Inferior parietal cortex (tissue), 1 donor: ENCODE measurements around the gene ANKS3.

Experiments used
- DNase-seq: peaks from one replicate; pipeline ENCODE4 v3.0.0-alpha.2; 2016; ENCODE audit errors: extremely low spot score

ANKS3 gene

DNA sequence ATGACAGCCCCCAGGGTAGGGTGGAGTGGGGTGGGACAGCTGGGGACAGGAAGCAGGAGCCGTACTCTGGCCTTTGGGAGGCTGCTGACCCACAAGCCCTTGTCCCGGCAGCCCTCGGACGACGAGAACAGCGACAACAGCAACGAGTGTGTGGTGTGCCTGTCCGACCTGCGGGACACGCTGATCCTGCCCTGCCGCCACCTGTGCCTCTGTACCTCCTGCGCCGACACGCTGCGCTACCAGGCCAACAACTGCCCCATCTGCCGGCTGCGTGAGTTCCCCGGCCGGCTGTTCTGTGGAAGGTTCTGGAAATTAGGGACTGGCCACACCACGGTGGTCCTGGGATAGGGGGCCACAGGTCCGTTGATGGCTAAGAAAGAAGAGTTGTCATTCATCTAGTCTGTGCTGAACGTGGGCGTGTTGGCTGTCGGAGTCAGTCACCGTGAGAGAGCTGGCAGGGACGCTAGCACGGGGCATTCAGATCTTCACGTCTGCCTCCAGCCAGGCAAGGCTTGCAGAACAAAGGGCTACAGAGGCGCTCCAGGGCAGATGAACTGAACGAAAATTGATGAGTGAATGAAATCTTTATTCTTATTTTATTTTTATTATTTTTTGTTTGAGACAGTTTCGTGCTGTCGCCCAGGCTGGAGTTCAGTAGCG lies 60.6 kb downstream of the ANKS3 start:
- no peak for DNase-seq

DNA sequence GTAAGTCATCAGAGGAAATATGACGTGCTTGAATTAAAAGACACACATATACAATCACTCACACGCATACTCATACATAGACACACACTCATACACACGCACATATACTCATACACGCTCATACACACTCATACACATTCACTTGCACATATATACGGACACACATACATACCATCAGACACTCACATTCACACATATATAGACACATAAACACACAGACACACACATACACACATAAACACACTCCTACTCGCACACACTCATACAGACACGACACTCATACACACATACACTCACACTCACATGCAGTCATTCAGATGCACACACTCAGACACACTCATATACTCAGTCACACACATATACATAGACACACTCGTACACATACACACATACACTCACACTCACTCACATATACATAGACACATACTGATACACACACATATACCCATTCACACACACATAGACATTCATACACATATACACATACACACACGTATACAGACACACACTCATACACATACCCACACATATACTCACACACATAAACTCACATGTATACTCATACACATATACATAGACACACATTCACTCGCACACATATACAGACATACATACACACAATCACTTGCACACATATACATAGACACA lies 65.6 kb downstream of the ANKS3 start:
- no peak for DNase-seq

DNA sequence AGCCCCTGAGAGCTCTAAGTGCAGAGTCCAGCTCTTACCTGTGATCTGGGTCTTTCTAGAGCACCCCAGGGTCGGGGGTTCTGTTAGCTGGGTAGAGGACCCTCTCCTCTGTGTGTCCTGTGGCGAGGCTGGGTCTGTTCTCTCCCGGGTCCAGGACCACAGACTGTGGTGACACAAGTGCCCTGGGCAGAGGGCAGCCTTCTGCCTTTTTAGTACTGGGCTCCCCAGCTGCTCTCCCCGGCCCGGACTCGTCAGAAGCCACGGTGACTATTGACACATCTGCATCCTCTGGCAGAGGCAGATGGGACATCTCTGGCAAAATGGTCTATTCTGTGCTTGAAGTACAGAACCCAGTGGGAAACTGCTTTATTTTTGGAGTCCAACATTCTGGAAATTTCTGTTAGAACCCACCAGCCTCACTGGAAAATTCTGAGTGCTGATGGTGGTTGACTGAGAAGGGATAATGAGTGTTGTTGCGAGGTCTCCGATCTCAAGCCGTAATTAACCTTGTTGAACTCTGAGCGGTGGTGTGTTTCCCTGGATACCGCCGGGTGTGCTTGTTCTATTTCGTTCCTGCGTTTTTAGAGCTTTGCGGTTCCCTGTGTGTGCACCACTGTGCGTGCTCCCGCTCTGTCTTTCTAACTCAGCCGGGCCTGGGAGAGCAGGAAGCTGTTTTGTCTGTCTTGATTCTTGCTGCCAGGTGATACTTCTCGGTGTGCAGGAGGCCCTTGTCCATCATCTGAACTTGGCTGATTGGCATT lies 66.7 kb downstream of the ANKS3 start:
- no peak for DNase-seq

DNA sequence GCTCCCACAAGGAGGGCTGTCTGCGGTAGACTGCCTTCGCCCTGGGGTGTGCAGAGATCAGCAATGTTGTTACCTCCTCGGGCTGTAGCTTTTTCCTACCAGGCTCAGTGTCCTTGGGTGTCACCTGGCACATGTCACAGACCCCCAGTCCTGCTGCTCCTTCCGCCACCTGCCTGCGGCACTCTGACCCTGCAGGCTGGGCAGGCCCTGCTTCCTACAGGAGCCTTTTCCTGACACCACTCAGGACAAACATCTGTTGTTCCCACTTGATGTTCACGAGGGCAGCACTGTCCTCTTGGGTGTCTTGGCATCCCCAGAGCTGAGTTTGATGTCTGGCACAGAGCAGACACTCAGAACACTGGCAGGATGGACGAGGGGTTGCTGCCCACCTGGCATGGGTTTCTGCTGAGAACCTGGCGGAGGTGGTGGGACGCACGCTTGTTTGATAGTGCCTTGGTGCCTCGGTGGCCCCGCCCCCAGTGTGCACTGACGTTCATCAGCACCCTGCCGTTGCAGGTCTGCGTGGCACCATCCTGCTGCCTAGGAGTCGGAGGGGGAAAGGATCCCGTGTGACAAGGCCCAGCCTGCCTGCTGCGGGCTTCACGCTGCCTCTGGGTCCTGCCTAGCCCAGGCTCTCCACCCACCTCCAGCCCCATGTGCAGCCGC lies 67.4 kb downstream of the ANKS3 start:
- no peak for DNase-seq

DNA sequence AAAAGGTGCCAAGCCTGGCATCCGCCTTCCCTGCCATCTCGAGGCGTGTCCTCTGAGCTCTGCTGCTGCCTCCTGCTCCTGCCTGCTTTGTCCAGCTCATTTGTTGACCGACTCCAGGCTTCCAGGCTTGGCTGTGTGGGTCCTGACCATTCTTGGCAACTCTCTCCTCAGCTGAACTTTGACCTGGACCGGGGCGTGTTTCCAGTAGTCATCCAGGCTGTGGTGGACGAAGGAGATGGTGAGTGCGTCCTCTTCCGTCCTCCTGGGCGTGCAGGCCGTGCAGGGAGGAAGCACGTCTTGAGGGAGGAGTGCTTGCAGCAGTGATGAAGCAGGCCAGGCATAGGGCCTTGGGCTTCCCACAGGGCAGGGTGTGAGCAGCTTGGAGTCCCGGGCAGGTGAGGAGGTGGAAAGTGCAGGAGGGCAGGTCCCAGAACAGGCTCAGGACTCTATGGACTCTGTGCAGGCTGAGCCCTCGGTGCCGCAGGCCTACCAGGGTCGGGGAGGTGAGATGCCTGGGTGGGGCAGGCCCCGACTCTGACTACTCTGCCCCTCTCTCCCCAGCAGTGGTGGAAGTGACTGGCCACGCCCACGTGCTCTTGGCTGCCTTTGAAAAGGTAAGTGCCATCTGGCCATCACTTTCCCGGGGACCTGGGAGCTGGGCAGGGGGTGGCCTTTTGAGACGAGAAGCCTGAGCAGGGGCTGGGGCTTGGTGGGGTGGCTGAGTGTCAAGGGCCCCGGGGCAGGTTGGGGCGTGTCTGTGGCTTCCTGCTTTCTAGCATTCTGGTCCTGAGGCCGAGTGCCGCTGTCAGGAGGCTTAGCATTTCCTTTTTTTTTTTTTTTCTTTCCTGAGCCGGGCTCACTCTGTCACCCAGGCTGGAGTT lies 69.3 kb downstream of the ANKS3 start:
- no peak for DNase-seq

DNA sequence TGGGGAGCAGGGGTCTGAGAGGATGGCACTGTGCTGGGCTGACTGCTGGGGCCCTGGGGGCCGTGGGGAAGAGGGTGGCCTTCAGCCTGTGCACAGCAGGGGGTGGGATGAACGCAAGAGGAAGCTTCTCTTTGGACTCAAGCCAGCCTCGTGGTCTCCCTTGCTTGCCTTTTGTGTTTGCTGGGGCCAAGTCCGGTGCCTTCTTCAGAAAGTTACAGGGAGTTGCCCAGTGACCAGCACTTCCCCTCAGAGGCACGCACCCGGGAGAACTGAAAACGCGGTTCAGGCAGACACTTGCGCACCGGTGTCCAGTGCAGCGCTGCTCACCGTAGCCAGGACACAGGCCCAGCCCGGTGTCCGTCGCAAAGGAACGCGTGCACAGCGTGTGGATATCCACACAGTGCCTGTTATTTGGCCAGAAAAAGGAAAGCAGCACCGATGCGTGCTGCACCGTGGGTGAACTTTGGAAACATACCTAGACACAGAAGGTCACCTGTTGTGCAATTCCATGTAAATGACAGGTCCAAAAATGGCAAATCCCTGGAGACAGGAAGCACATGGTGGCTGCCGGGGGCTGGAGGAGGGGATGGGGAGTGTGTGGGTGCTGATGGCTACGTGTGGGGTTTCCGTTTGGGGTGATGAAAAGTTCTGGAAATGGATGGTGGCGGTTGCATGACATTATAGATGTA lies 70.2 kb downstream of the ANKS3 start:
- DNase-seq = no peak

DNA sequence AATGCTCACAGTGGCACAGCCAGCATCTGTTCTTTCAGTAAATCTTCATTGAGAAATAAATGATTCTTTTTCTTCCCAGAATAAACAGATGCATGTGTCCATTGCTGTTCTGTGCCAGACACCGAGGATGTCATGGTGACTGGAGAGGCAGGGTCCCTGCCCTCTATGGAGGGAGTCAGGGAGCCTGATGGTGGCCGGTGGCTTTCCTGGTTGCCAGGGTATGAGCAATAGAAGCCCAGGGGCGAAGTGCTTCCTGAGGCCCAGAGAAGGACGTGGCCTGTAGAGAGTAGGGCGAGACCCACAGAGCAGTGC lies 70.7 kb downstream of the ANKS3 start:
- no peak for DNase-seq

DNA sequence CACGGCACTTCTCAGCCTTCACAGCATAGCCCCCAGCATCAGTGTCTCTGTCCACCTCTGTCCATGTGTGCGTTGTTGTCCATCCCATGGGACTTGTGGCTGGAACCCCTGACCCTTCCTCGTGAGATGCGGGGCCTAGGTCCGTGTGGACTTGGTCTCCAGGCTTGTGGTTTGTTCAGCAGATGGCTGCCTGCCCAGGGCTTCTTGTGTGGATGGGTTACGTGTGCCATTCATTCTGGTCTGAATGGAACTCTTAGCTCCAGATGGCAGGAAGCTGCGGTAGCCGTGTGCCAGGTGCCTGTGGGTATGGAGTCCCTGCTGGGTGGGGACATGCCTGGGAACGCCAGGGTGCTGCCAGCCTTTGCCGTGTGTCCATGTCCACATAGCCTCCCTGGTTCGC lies 72.4 kb downstream of the ANKS3 start:
- DNase-seq = no peak

DNA sequence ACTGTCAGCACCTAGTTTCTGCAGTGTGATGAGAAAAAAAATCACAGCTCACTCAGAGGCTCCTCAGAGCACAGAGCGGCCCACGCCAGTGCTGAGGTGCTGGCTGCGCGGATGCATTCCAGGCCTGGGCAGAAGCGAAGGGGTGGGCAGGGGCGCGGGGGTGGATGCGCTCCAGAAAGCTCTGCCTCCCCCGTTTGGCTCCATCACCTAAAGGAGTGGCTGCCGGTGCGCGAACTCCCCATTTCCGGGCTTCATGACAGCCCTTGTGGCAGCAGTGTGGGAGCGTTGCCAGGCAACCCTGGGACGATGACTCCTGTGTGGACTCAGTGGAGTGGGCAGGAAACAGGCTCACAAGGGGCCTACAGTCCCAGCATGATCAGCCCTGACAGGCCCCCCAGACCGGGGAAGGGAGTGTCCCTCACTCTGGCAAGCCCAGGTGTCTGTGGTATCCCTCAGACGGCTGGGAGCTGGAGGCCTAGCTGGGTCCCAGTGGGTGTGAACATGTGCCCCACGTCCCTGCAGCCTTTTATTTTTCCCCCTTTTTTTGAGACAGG lies 73.5 kb downstream of the ANKS3 start:
- DNase-seq = peak; percentile 45

DNA sequence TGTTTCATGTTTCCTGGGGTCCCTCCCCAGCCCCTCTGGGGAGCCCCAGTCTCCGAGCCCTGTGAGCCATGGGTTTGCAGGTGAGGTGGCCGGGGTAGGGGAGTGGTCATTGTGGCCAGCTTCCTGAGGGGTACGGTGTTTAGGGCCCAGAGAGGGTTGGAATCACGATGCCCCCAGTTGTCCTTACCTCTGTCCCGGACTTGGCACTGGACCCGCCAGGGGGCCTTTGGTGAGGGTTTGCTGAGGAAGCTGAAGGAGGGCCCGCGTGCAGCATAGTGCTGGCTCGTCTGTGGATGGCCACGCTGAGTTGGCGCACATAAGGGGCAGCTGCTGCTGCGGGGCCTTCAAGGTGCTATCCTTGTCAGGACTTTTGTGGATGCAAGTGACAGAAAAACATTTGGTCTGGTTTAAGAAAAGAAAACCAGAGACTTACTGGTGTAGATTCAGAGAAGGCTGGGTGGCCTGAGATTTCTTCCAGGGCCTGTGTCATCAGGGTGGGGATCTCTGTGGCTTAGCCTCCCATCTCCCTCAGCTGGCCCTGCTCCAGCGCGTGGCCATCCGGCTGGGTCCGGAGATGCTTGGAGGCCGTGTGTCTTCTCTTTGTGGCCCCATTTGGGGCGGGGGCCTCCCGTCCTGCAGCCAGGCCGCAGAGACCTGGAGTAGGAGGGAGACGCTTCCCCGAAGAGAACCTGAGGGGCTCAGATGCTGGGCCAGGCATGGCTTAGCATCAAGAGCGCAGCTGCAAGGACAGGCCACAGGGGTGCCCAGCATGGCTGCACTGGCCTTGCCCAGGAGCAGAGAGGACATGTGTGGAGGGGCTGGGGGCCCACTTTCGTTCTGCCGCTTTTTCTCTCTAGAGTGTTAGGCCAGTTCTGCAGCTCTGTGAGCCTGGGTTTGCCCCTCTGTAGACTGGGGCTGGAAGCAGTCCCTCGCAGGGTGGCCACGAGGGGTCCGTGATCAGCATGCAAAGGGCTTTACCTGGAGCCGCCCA lies 74.4 kb downstream of the ANKS3 start:
- DNase-seq = no peak

DNA sequence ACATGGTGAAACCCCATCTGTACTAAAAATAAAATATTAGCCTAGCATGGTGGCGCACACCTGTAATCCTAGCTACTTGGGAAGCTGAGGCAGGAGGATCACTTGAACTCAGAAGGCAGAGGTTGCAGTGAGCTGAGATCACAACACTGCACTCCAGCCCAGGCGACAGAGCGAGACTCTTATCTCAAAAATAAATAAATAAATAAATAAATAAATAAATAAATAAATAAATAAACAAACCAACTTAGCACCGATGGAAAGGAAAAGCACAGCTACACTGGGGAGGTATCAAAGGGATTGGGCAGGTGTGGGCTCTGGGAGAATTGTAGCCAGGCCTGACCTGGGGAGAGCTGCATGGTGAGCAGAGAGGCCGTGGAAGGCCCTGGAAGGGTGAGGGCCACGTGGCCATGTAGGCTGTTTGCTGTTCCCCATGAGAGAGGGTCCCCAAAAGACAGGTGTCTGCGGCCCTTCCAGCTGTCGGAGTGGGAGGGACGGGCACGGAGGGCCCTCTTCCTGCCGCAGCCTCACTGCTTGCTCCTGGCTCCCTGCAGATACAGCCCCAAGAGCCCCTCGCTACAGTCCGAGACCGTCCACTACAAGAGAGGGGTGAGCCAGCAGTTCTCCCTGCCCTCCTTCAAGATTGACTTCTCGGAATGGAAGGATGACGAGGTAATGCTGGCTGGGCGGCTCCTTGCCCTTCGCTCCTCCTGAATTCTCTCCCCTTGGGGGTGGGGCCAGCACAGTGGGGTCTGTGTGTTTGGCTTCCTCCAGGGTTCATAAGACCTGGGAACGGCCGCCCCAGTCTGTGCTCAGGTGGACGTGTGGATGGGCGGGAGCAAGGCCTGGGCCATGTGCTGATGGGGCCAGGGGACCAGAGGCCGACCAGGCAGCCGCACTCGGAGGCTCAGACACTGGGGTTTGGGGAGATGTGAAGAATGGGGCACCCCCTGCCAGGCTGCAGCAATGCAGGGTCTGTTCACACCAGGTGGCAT lies 77.1 kb downstream of the ANKS3 start:
- DNase-seq = no peak

DNA sequence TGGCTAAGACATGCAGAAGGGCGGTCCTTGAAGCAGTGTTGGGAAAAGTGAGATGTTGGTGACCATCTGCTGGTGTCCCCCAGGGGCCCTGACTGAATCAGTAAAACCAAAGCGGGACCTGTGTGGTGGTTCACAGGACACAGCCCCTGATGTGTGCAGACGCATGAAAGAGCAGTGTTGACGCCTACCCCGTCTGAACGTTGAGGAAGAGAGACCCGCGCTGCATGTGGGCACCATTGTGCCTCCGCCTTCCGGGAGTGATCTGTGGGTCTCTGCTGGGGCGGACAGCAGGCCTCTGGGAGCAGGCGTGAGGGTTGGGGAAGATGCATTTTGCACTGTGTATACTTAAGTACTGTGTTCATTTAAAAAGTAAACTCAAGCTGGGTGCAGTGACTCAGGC lies 77.8 kb downstream of the ANKS3 start:
- DNase-seq = no peak

DNA sequence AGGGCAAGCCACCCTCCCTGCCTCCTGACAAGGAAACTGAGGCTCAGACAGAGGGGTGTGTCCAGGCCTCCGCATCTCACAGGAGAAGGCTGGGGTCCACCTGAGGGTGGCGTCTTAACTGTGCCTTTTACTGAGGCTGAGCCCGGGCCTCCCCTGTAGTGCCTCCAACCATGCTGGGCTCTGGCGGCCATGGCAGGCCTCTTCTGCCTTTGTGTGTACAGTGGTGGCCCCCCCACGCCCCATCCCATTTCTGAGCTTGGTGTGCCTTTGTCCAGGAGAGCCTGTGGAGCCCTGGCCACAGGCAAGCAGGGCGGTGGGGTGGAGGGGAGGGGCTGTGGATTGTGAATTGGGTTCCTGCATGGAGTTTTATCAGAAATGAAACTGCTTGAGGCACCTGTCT lies 78.3 kb downstream of the ANKS3 start:
- DNase-seq = no peak

DNA sequence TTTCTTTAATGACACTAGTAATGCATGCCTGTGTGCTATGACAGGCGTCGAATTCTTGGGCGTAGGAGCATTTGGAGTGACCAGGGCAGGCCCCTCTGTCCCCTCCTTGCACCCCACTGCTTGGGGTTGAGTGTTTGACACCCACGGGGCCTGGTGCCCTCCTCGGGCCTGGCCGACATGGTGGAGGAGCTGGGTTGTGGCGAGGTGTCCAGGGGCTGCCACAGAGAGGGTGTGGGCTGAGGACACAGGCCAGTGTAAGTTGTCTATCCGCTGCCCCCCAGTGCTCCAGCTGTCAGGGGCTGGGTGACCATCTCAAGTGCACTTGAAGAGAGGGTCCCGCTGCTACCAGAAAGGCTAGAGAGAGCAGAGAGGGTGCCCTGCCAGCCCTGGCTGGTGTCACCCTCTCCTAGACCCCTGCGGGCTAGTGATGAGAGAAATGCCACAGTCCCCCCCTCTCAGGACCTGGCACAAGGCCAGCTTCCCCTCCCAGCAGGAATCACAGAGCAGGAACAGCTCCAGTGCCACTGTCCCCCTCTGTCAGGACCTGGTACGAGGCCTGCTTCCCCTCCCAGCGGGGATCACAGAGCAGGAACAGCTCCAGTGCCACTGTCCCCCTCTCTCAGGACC lies 79.0 kb downstream of the ANKS3 start:
- DNase-seq = no peak

DNA sequence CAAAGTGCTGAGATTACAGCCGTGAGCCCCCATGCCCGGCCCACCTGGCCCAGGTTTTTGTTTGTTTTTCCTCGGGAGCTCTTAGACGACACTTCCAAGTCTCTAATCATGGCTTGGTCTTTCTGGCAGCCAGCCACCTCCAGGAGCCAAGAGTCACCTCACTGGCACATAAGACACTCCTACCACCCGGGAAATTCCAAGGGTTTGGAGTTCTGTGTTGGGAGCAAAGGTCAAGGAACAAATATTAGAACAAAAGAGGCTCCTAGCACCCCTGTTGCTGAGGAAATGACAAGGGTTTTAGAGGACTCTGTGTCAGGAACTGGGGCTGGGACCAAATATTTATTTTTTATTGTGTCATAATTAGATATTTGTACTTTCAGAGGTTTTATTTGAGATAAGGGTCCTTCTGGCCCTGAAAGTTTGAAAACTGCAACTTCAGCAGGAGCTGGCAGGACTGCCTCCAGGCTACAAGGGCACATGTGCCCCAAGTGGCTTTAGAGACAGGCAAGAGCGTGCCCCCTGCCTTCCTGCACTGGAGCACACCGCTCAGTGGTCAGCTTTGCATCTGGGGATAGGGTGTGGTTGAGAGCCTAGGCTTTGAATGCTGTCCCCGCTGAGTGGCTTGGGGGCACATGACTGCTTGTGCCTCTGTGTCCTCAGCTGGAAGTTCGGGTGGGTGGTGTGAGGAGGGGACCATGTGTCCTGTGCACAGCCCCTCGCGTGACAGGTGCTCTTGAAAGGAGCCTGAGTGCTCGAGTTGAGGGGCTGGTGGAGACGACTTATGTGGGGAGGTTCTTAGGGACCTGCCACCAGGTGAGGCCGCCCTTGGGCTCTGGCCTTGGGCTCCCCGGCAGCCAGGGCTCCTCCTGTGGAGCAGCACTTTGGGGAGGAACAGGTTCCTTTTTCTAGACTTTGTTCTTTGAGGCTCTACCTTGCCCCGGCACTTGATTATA lies 79.8 kb downstream of the ANKS3 start:
- DNase-seq = no peak

DNA sequence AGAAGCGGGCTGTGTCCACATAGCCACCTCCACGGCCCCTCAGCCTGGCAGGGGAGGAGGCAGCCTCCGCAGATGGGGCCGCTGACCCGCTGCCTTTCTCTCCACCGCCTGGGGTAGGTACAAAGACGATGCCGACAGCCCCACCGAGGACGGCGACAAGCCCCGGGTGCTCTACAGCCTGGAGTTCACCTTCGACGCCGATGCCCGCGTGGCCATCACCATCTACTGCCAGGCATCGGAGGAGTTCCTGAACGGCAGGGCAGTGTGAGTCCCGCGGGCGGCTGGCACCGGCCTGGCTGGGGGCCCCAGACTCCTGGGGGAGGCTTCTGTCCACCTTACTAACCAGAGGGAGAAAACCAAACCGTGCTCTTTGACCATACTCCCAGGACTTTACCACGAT lies 81.5 kb downstream of the ANKS3 start:
- DNase-seq = no peak

DNA sequence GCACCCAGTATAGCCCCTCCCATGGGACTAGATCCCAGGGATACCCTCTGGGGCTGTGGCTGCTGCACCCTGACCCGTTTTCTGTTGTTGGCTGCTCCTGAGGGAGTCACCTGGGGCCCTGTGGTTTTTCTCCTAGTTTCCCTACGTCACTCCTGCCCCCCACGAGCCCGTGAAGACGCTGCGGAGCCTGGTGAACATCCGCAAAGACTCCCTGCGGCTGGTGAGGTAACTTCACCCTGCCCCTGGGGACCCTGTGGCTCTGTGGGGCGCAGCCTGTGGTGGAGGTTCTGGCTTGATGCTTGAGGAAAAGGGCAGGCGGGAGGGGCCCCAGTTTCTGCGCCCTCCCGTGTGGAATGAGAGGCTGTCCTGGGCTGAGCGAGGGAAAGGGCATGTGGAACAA lies 82.2 kb downstream of the ANKS3 start:
- DNase-seq = no peak
